K562 (cell line): ENCODE results near the gene ARF5. TPM values are rescaled to one million over a fixed set of nuclear protein-coding genes. Genes with fewer than 3 reads are reported as not detected.
A peak's percentile ranks its signal among the peaks of the same experiment; 100 is the strongest.

ENCODE experiments used
- CHD4 ChIP-seq: fragments of 200-600 bp; sonication (generic); IDR thresholded peaks from 3 replicates; pipeline ENCODE4 v1.6.1; 2012; ENCODE audit warnings: low read depth, mild to moderate bottlenecking, mixed read lengths, low read length, inconsistent platforms; ENCODE audit not compliant: insufficient read depth, insufficient replicate concordance, poor library complexity, severe bottlenecking
- HDAC6 ChIP-seq: IDR thresholded peaks from 2 replicates; pipeline ENCODE4 v1.6.1; 2012; ENCODE audit warnings: low read depth, mild to moderate bottlenecking, control low read depth, inconsistent platforms, low read length, moderate library complexity
- HNRNPH1 ChIP-seq: fragments of 200-400 bp; formaldehyde crosslinking; optimal IDR thresholded peaks from 2 replicates; pipeline ENCODE3; 2017; ENCODE audit warnings: low read depth, mild to moderate bottlenecking, low read length, moderate library complexity
- KDM4B ChIP-seq, 2 experiments: fragments of 450-650 bp in 1 of 2; sonication (generic) in 1 of 2; IDR thresholded peaks; 2 replicates each; pipeline ENCODE4 v1.6.1; 2016 to 2017; ENCODE audit warnings: borderline replicate concordance in 2 of 2, antibody characterized with exemption in 1 of 2, low read depth in 1 of 2, mild to moderate bottlenecking in 1 of 2
- KLF6 ChIP-seq: fragments of 250-450 bp; sonication (Bioruptor Pico); IDR thresholded peaks from 2 replicates; pipeline ENCODE4 v1.4.0; 2020; ENCODE audit warnings: mild to moderate bottlenecking, moderate library complexity, borderline replicate concordance
- MED1 ChIP-seq: sonication (generic); formaldehyde crosslinking; IDR thresholded peaks from 2 replicates; pipeline ENCODE4 v1.8.1; 2023; ENCODE audit warnings: missing genetic modification reagents, borderline replicate concordance
- MYNN ChIP-seq, 2 experiments: sonication (generic); formaldehyde crosslinking in 1 of 2; IDR thresholded peaks; 2 replicates each; pipeline versions ENCODE4 v1.5.0 to v1.6.1; 2016 to 2020; ENCODE audit warnings: antibody characterized with exemption in 1 of 2, missing genetic modification reagents in 1 of 2
- NFIC ChIP-seq: fragments of 450-650 bp; IDR thresholded peaks from 2 replicates; pipeline ENCODE4 v1.6.1; 2017; ENCODE audit warnings: mild to moderate bottlenecking, inconsistent platforms
- SIN3A ChIP-seq, 2 experiments: fragments of 150-350 bp in 1 of 2; IDR thresholded peaks; 2 replicates each; pipeline ENCODE4 v1.6.1; 2011 to 2016; ENCODE audit warnings: borderline replicate concordance in 2 of 2, low read depth in 2 of 2, low read length in 2 of 2, mild to moderate bottlenecking in 2 of 2, moderate library complexity in 2 of 2; ENCODE audit not compliant: control insufficient read depth in 1 of 2
- TAL1 ChIP-seq: fragments of 450-650 bp; IDR thresholded peaks from 2 replicates; pipeline ENCODE4 v1.6.1; 2016; ENCODE audit warnings: mild to moderate bottlenecking
- ZNF197 ChIP-seq: fragments of 200-800 bp; sonication (Bioruptor generic); IDR thresholded peaks from 2 replicates; pipeline ENCODE4 v1.6.1; 2016; ENCODE audit warnings: low read depth, missing genetic modification characterization, missing compliant biosample characterization
- ZNF408 ChIP-seq: fragments of 250-450 bp; sonication (Bioruptor Pico); IDR thresholded peaks from 2 replicates; pipeline ENCODE4 v1.4.0; 2020; ENCODE audit warnings: low read depth, mild to moderate bottlenecking, moderate library complexity
- polyA plus RNA-seq, 8 experiments: library from polyadenylated mRNA; depleted of rRNA in 4 of 8; stranded (reverse) in 5 of 8; unstranded in 3 of 8; fragments of >200 nt; fragmentation: Nextera tagmentation in 2 of 8; fragmentation: Illumina TruSeq in 1 of 8; extraction: Ambion mirVana in 2 of 8; extraction: Trizol in 1 of 8; gene quantifications; 2 replicates each; pipeline versions ENCODE4 v1.2.1 to v1.2.3, GENCODE V29; 2011 to 2014; ENCODE audit warnings: inconsistent platforms in 1 of 8, missing spikeins in 1 of 8
- total RNA-seq, 7 experiments: library from RNA; depleted of rRNA in 6 of 7; stranded (reverse); fragments of >200 nt in 6 of 7; fragmentation: Illumina TruSeq in 2 of 7; extraction: Trizol in 2 of 7; gene quantifications; 2 replicates each; pipeline versions ENCODE4 v1.2.1 to v1.2.3, GENCODE V29; 2011 to 2021; ENCODE audit warnings: low replicate concordance in 1 of 7
- TF ChIP-seq, protein P1 (sequence below): fragments of 200-800 bp; sonication (Bioruptor generic); IDR thresholded peaks from 2 replicates; pipeline ENCODE4 v1.6.1; 2017; ENCODE audit warnings: missing genetic modification characterization, missing compliant biosample characterization
- TF ChIP-seq, protein P2 (sequence below): sonication (generic); formaldehyde crosslinking; IDR thresholded peaks from 2 replicates; pipeline ENCODE4 v1.8.1; 2023; ENCODE audit warnings: mild to moderate bottlenecking, missing genetic modification reagents, moderate library complexity
- TF ChIP-seq, protein P3 (sequence below): sonication (generic); formaldehyde crosslinking; IDR thresholded peaks from 2 replicates; pipeline ENCODE4 v1.8.0; 2022; ENCODE audit warnings: mild to moderate bottlenecking, missing genetic modification reagents

The ARF5 gene
- total and polyA plus RNA-seq, 9 of the 15 experiments (the other 6 are each of a cell fraction or from before 2014, with no cell fraction given), result 8.1 to 290 (median 125) TPM

DNA sequence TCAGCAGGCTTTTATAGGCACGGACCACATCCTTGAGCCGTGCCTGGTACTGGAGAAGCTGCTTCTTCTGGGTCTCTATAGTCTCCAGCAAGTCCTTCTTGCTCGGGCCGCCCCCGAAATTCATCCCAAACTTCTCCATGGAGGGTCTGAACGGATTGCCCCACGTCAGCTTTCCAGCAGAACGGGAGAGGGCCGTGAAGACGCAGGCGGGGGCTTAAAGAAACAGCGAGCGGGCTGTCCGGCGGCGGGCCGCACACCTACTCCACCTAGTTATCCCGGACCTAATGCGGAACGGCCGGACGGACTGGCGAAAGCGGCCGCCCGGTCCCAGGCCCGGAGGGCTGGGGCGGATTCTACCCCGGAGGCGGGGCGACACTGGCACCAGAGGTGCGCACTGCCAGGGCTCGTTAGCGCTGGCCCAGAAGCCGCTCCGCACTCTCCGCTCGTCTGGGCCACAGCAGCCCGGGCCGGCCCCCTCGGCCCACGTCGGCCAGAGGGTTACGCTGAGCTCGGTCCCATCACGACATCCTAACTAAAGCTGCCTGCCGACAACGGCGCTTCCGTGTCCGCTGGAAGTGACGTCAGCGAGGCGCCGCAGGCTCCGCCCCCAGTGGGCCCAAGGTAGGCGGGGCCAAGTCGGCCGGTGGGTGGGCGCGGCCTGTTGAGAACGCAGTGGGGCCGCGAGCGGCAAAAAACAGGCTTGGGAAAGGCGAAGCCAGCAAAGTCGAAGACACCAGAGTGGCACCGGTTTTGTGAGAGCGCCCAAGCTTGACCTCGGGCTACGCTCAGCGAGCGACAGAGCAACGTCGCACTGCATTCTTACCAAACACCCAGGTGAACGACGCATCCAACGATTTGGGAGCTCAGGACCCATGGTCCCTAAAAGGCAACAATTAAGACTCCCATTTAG is 2.9 kb upstream of the ARF5 start, which contains the start of gene GCC1 (continued):
- TF ChIP-seq, protein P1, sequence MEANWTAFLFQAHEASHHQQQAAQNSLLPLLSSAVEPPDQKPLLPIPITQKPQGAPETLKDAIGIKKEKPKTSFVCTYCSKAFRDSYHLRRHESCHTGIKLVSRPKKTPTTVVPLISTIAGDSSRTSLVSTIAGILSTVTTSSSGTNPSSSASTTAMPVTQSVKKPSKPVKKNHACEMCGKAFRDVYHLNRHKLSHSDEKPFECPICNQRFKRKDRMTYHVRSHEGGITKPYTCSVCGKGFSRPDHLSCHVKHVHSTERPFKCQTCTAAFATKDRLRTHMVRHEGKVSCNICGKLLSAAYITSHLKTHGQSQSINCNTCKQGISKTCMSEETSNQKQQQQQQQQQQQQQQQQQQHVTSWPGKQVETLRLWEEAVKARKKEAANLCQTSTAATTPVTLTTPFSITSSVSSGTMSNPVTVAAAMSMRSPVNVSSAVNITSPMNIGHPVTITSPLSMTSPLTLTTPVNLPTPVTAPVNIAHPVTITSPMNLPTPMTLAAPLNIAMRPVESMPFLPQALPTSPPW (CRISPR knock-in tag), result peak; percentile 64
- TF ChIP-seq SIN3A (IDR thresholded peaks at IDR 0.05; ENCODE audit: borderline replicate concordance in 2 of 2, control insufficient read depth in 1 of 2, low read depth in 2 of 2, low read length in 2 of 2) (peak in 1 of 2 experiments; percentile 67; a peak in 2 of 4 replicates), HNRNPH1 (no peak), MED1 (CRISPR knock-in tag) (no peak), TAL1 (no peak), KDM4B (IDR thresholded peaks at IDR 0.05; ENCODE audit: borderline replicate concordance in 2 of 2, low read depth in 1 of 2) (peak in 1 of 2 experiments; percentile 85; a peak in 1 of 4 replicates), CHD4 (no peak), MYNN (IDR thresholded peaks at IDR 0.05) (no peak), MYNN (CRISPR knock-in tag; IDR thresholded peaks at IDR 0.05) (no peak), ZNF197 (CRISPR knock-in tag) (no peak), HDAC6 (no peak), ZNF408 (no peak), NFIC (0 out of 2 replicates have a peak, but pooled peaks have one; percentile 13), KLF6 (0 out of 2 replicates have a peak, but pooled peaks have one; percentile 59)
- TF ChIP-seq, protein P2, sequence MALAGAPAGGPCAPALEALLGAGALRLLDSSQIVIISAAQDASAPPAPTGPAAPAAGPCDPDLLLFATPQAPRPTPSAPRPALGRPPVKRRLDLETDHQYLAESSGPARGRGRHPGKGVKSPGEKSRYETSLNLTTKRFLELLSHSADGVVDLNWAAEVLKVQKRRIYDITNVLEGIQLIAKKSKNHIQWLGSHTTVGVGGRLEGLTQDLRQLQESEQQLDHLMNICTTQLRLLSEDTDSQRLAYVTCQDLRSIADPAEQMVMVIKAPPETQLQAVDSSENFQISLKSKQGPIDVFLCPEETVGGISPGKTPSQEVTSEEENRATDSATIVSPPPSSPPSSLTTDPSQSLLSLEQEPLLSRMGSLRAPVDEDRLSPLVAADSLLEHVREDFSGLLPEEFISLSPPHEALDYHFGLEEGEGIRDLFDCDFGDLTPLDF, result 0 out of 2 replicates have a peak, but pooled peaks have one; percentile 63
- TF ChIP-seq, protein P3, sequence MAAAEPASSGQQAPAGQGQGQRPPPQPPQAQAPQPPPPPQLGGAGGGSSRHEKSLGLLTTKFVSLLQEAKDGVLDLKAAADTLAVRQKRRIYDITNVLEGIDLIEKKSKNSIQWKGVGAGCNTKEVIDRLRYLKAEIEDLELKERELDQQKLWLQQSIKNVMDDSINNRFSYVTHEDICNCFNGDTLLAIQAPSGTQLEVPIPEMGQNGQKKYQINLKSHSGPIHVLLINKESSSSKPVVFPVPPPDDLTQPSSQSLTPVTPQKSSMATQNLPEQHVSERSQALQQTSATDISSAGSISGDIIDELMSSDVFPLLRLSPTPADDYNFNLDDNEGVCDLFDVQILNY (CRISPR knock-in tag), result no peak
